Activated CD4-positive, CD25-positive, alpha-beta regulatory T cell treated with anti-CD3 and anti-CD28 coated beads, Interleukin-2, amount 50 U/mL, for 24 hours (primary cell): ENCODE measurements around the gene EIF5AL1.
"Not testable (repeated sequence)": the region's sequence is repeated elsewhere in the genome, so short reads cannot be mapped to it uniquely, and the experiment has no call there.

Source experiments
- ATAC-seq, 2 donors: fragments of 150-1000 bp; cut with Tn5 transposase; one replicate each; pipeline ENCODE4 v1.10.0; 2021; ENCODE audit warnings: mild to moderate bottlenecking in 1 of 2, moderate library complexity in 1 of 2

Gene EIF5AL1

DNA sequence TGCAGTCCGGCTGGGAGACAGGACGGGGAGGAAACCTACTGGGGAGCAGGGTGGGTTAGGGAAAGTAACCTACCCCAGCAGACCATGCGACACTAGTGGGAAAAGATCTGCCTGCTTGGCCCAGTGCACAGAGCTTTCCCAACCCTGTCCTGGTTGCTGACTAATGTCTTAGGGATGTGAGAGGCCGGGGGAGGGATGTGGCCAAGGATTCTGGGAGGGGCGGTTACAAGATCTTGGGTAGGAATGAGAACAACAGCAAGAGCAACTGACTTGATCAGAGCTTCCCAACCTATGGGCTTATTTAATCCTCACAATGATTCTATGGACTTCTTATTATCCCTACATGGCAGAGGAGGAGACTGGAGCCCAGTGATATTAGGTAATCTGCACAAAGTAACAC is 24.0 kb upstream of the EIF5AL1 start:
- ATAC-seq: no peak

GRCh38 chr10:79488870-79489269 is 23.5 kb upstream of the EIF5AL1 start:
- no peak for ATAC-seq

DNA sequence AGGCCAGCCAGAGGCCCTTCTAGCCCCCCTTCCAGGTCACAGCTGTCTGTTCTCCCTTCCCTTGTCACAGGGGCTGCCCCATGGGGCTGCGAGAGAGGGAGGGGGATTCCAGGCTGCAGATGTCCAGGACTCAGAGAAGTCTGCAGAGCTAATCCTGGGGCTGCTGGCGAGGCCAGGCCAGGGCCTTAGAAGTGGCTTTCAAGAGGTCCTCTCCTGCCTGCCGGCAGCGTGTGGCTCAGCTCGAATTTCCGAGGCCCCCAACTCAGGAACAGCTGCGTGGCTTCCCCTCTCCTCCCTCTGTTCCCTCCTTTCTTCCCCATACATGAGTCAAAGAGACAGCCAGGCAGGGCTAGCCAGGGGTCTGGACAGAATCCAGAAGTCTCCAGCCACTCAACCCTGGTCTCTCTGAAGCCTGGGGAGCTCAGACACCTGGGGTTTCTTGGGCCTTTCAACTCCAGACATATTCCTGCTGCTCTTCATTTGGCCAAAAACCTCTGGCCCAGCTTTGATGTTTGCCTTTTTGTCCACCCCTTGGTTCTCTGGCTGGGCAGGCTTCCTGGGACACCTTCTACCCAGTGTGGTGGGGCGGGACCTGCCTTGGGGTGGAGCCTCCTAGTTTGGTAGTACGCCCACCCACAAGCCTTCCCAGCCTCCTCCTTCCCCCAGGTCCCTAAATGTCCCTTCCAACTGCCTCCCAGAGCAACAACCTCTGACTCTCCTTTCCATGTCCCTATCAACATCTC is 21.8 kb upstream of the EIF5AL1 start:
- ATAC-seq: no peak

- ATAC-seq: no peak
These were observed 21.0 kb upstream of the EIF5AL1 start for GRCh38 chr10:79491143-79491835.

- no peak for ATAC-seq
These were observed 20.1 kb upstream of the EIF5AL1 start for GRCh38 chr10:79492256-79492655.

DNA sequence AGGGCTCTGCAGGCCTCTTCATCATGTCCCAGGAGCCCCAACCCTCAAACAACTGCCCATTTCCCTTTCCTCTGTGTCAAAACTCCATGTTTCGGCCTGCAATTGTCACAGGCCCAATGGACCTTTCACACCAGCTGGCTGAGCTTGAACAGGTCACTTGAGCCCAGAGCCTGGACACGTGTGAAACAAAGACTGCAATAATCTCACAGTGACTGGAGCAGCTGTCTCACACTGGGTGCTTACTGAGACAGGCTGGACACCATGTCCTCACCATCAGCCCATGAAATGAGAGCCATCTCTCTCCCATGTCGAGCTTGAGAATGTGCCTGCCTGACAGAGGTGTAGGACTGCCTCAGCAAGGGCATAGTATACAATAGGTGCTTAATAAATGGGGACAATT is 19.5 kb upstream of the EIF5AL1 start:
- no peak for ATAC-seq

- no peak for ATAC-seq
These were observed 18.5 kb upstream of the EIF5AL1 start for GRCh38 chr10:79493806-79494205.

DNA sequence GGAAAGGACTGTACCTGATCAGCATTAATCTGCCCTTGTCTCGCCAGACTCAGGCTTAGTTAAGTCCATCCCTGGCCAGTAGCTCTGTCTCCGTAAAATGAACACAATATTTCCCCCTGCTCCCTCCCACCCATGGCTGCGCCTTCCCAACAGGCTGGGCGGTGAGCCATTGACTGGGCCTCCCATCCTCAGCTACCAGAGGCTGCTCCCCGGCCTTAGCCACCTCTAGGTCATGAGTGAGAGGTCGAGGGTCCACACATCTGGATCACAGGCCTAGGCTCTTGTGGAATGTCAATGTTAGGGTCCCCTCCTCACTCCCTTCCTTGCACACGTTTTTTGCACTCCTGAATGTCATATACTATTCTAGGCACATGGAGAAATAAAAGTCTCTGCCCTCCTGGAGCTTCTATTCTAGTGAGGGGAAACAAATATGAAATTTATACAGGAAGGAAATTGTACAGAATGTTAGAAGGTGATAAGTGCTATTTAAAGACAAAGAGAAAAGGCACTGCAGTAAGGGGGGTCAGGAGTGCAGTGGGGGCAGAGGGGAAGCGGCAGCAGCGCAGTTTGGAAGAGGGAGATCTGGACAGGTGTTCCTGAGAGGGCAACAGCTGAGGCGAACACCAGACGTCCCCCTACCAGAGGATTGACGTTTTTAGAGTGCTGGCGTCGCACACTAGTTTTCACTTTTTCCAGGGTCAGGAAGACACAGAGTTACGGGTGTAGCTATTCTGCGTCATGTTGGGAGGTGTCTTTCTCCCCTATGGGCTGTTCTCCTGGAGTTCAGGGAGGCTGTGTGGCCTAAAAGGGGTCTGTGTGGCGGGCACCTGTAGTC is 17.2 kb upstream of the EIF5AL1 start:
- no peak for ATAC-seq

- no peak for ATAC-seq
These were observed 16.5 kb upstream of the EIF5AL1 start for GRCh38 chr10:79495791-79496190.

DNA sequence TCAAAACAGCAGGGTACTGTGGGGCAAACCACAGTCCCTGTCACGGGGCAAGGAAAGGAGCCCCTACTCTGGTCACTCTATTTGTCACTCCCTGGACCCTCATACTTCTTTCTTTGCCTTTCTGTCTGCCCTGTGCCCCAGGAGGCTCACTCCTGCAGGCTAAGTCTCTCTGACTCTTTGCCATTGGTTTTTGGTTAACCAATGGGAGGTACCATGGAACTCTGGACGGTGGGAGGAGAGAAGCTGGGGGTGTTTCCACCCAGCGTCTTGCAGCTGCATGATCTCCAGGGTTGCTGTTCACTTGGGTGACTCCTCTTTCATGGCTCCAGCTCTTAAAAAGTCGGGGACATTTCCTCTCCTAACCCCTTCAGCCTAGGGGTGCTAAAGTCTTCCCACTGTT is 15.4 kb upstream of the EIF5AL1 start:
- ATAC-seq: no peak

DNA sequence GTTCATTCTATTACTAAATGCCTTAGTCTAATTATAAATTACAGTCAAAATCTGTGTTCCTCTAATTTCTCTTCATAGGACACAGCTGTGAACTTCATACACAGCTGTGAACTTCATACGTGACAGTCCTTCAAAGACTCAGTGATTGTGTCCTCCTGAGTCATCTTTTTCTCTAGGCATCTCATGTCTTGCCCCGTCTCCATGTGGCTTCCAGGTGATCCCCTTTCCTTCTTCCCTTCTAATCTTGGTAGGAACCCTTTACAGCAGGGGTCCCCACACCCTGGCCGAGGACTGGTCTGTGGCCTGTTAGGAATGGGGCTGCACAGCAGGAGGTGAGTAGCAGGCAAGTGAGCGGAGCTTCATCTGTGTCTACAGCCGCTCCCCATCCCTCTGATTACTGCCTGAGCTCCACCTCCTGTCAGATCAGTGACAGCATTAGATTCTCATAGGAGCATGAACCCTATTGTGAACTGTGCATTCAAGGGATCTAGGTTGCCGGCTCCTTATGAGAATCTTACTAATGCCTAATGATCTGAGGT is 14.0 kb upstream of the EIF5AL1 start:
- no peak for ATAC-seq

DNA sequence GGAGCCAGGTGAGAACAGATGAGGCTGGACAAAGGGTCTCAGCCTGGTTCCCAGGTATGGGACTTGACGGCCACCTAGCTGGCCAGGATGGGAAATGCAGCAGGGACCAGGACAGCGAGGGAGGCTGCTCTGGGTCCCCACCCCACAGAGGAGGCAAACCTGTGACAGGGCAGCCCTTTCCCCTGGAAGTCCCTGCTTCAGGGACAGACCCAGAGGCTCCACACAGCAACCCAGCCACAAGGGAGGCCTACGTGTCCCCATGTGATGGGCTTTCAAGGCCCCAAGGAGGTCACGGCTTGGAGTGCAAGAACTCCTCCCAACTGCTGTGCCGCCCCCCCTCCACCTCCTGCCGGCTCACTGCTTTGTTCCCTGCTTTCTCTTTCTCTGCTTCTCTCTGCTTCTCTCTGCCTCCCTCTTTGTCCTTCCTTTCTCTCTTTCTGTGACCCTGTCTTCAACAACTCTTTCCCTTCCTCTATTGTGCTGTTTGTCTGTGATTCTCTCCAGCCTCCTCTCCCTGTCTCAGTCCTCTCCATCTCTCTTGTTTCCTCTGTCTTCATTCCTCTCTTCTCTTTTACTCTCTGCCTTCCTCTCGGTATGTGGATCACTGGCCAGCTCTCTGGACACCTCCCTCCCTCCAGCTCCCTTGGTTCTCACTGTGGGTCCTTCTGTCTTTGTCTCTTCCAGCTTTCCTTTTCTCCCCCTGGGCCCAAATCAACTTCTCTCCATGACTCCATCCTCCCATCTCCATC is 9.6 kb upstream of the EIF5AL1 start:
- ATAC-seq: no peak

DNA sequence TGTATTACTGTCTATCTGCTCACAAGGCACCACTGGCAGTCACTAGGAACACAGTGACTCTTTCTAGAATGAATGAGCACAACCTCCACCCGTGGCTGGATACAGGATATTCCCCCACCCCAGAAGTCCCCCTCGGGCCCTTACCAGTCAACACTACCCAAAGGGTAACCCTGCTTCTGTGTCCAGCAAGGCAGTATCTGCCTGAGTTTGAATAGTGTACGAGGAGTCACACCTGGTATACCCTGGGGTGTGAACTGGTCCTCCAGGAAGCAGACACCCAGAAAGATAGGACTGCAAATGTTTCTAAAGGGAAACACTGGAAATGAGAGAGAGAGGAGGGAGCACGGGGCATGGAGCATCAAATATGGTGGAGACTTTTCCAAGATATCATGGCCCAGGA is 8.5 kb upstream of the EIF5AL1 start:
- not testable (repeated sequence) for ATAC-seq

DNA sequence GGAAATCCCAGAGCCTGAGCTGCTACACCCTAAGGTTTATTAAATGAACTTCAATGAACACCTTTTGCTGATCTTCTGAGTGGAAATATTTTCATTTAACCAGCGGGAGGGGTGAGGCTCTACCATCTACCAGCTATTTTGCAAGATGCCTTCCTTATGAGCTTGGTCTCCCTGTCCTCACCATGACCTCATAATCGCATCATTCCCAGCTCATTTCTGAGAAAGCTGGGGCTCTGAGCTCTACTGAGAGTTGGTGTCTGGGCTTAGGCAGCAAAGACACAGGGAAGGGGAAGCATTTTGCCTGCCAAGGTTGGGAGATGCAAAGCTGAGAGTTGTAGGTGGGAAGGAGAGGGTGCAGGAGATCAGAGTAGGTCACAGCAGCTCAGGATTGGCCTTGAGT is 7.8 kb upstream of the EIF5AL1 start:
- not testable (repeated sequence) for ATAC-seq

DNA sequence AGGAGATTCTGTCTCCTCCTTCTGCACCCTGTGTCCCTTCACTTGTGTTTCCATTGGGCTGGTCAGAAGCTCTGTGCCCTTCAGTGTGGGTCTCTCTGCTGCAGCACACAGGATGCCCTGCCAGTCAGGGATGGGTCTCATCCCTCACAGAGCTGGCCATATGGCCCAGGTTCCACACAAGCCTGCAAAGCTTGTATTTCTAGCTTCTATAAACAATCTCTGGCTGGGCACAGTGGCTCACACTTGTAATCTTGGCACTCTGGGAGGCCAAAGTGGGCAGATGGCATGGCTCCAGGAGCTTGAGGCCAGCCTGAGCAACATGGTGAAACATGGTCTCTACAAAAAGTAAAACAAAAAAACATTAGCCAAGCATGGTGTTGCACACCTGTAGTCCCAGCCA is 7.0 kb upstream of the EIF5AL1 start:
- not testable (repeated sequence) for ATAC-seq

- no peak for ATAC-seq
These were observed 6.5 kb upstream of the EIF5AL1 start for GRCh38 chr10:79505829-79506228.

DNA sequence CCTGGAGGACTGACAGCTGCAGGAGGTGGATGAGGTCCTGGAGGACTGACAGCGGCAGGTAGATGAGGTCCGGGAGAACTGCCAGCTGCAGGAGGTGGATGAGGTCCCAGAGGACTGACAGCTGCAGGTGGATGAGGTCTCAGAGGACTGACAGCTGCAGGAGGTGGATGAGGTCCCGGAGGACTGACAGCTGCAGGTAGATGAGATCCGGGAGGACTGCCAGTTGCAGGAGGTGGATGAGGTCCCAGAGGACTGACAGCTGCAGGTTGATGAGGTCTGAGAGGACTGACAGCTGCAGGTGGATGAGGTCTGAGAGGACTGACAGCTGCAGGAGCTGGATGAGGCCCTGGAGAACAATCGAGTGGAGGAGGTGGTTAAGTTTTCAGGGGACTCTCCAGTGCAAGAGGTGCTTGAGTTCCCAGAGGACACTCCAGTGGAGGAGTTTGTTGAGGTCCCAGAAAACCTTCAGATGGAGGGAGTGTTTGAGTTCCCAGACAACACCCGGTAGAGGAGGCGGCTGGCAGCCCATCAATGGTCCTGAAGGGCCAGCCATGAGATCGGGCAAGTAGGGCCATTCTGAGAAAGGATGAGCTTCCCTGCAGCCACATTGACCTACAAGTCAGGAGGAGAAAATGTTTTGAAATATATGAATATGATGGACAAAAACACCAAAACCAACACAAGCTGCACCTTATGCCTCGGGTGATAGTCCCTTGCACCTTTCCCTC is 4.7 kb upstream of the EIF5AL1 start:
- no peak for ATAC-seq

- ATAC-seq: not testable (repeated sequence)
These were observed 4.1 kb upstream of the EIF5AL1 start for GRCh38 chr10:79508245-79508644.

- not testable (repeated sequence) for ATAC-seq
These were observed 2.9 kb upstream of the EIF5AL1 start for GRCh38 chr10:79509306-79509933.

- not testable (repeated sequence) for ATAC-seq
These were observed 2.3 kb upstream of the EIF5AL1 start for GRCh38 chr10:79509934-79510508.
